Measurements from ENCODE around the gene PRORP.

- TF ChIP-seq CTCF (IDR thresholded peaks at IDR 0.05; ENCODE audit: low read length): no peak
- no peak for TF ChIP-seq EZH2 (optimal IDR thresholded peaks at IDR 0.05; ENCODE audit: low read depth, low read length)
These were observed 994 bp downstream of the PRORP start for GRCh38 chr14:35123388-35123703.
